ENCODE measurements around the gene TRIM38.
A peak's percentile ranks its signal among the peaks of the same experiment; 100 is the strongest.
"Not testable (repeated sequence)": the region's sequence is repeated elsewhere in the genome, so short reads cannot be mapped to it uniquely, and the experiment has no call there.

The TRIM38 gene

GRCh38 chr6:25962149-25963127, at the start of gene TRIM38:
Gene TRIM38 (plus strand): TSS chr6:25962802. CDS start chr6:25966523, 3,721 bp downstream.
- peak; percentile 44 to 52 for DNase-seq (ENCODE audit: low read depth in 2 of 2)

- DNase-seq (ENCODE audit: low read depth in 2 of 2): no peak
Measured at GRCh38 chr6:25913741-25914140, 48.9 kb upstream of the TRIM38 start.

- no peak for DNase-seq (ENCODE audit: low read depth in 2 of 2)
Measured at GRCh38 chr6:25916330-25916729, 46.3 kb upstream of the TRIM38 start.

GRCh38 chr6:25916789-25917490, 45.7 kb upstream of the TRIM38 start:
- no peak for DNase-seq (ENCODE audit: low read depth in 2 of 2)

GRCh38 chr6:25918083-25918683, 44.4 kb upstream of the TRIM38 start:
- DNase-seq (ENCODE audit: low read depth in 2 of 2): no peak

GRCh38 chr6:25919657-25920056, 42.9 kb upstream of the TRIM38 start:
- DNase-seq (ENCODE audit: low read depth in 2 of 2): no peak

- DNase-seq (ENCODE audit: low read depth in 2 of 2): no peak
Measured at GRCh38 chr6:25921525-25922203, 40.9 kb upstream of the TRIM38 start.

GRCh38 chr6:25922301-25922700, 40.3 kb upstream of the TRIM38 start:
- DNase-seq (ENCODE audit: low read depth in 2 of 2): no peak

GRCh38 chr6:25925876-25926275, 36.7 kb upstream of the TRIM38 start:
- DNase-seq (ENCODE audit: low read depth in 2 of 2): no peak

- DNase-seq (ENCODE audit: low read depth in 2 of 2): no peak
Measured at GRCh38 chr6:25927178-25927577, 35.4 kb upstream of the TRIM38 start.

GRCh38 chr6:25927756-25928216, 34.8 kb upstream of the TRIM38 start:
- no peak for DNase-seq (ENCODE audit: low read depth in 2 of 2)

- no peak for DNase-seq (ENCODE audit: low read depth in 2 of 2)
Measured at GRCh38 chr6:25928562-25929324, 33.9 kb upstream of the TRIM38 start.

- not testable (repeated sequence) for DNase-seq (ENCODE audit: low read depth in 2 of 2)
Measured at GRCh38 chr6:25929785-25930184, 32.8 kb upstream of the TRIM38 start.

GRCh38 chr6:25930532-25931410, 31.8 kb upstream of the TRIM38 start, which contains the start of gene SLC17A2:
Gene SLC17A2 (minus strand): TSS chr6:25930691. CDS start chr6:25925796, 4,895 bp downstream.
- DNase-seq (ENCODE audit: low read depth in 2 of 2): no peak

GRCh38 chr6:25931411-25931709, 31.2 kb upstream of the TRIM38 start:
- DNase-seq (ENCODE audit: low read depth in 2 of 2): no peak

- no peak for DNase-seq (ENCODE audit: low read depth in 2 of 2)
Measured at GRCh38 chr6:25934156-25934555, 28.4 kb upstream of the TRIM38 start.

GRCh38 chr6:25934735-25935313, 27.8 kb upstream of the TRIM38 start:
- DNase-seq (ENCODE audit: low read depth in 2 of 2): no peak

GRCh38 chr6:25935953-25936352, 26.6 kb upstream of the TRIM38 start:
- no peak for DNase-seq (ENCODE audit: low read depth in 2 of 2)

GRCh38 chr6:25939593-25939992, 23.0 kb upstream of the TRIM38 start:
- no peak for DNase-seq (ENCODE audit: low read depth in 2 of 2)
